ENCODE measurements around the gene KCNK6.
A peak's percentile ranks its signal among the peaks of the same experiment; 100 is the strongest.

Gene KCNK6

GRCh38 chr19:38373907-38374331 lies 54.3 kb downstream of the KCNK6 start:
- peak overlapping the region; percentile 88 for H3K27ac ChIP-seq
- ChIA-PET POLR2A (ENCODE audit: low non-redundant PET) (no interaction called here), CTCF (no interaction called here)
- DNase-seq (ENCODE audit: low spot score): no peak
- no peak for TF ChIP-seq CTCF (conservative IDR thresholded peaks at IDR 0.05; ENCODE audit: low read depth)

- peak; percentile 97 for DNase-seq (ENCODE audit: low spot score)
- H3K27ac ChIP-seq: peak within 1 kb of the TSS; percentile 88
- CTCF ChIA-PET: interaction anchor here (0.7 kb wide), 1 partner anchor 116 kb away, joined by 4 read pairs; no protein-coding TSS in a partner anchor
- TF ChIP-seq CTCF (conservative IDR thresholded peaks at IDR 0.05; ENCODE audit: low read depth): no peak
- POLR2A ChIA-PET (ENCODE audit: low non-redundant PET): interaction anchor here (0.6 to 1.9 kb wide), 3 partner anchors 13 to 86 kb away, joined by 3 to 14 read pairs (median 3); partner anchors contain the start of gene GGN
These were observed 54.9 kb downstream of the KCNK6 start, which contains the start of gene PSMD8 for GRCh38 chr19:38374332-38375097. PSMD8 (plus strand) TSS chr19:38374571; CDS start chr19:38374602, 31 bp downstream.

GRCh38 chr19:38375098-38375493 lies 55.5 kb downstream of the KCNK6 start:
- TF ChIP-seq CTCF (conservative IDR thresholded peaks at IDR 0.05; ENCODE audit: low read depth): no peak
- DNase-seq (ENCODE audit: low spot score): no peak
- CTCF ChIA-PET: interaction anchor here (0.7 kb wide), 1 partner anchor 116 kb away, joined by 4 read pairs; no protein-coding TSS in a partner anchor
- peak overlapping the region; percentile 88 for H3K27ac ChIP-seq
- POLR2A ChIA-PET (ENCODE audit: low non-redundant PET): interaction anchor here (1.9 kb wide), 1 partner anchor 13 kb away, joined by 14 read pairs; the partner anchor contains the start of gene GGN

DNA sequence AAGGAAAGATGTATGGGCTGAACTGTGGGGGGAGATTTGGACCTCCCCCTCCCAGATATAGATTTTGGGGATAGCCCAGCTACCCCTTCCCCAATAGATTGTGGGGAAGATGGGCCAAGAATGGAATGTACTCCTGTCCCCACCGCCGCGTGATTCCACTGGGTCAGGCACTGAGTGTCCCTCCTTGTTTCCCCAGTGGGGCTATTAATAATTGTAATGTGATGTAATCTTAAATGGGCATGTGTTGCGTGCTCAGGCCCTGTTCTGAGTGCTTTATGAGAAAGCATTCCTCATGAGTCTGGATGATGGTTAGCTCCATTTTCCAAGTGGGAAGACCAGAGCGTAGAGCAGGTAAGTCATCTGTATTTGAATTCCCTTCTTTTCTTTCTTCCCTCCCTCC lies 56.1 kb downstream of the KCNK6 start:
- no peak for TF ChIP-seq CTCF (conservative IDR thresholded peaks at IDR 0.05; ENCODE audit: low read depth)
- ChIA-PET POLR2A (ENCODE audit: low non-redundant PET) (interaction anchor here (1.9 kb wide), 1 partner anchor 12 kb away, joined by 14 read pairs; the partner anchor contains the start of gene GGN), CTCF (no interaction called here)
- H3K27ac ChIP-seq: peak overlapping the region; percentile 88
- DNase-seq (ENCODE audit: low spot score): no peak

DNA sequence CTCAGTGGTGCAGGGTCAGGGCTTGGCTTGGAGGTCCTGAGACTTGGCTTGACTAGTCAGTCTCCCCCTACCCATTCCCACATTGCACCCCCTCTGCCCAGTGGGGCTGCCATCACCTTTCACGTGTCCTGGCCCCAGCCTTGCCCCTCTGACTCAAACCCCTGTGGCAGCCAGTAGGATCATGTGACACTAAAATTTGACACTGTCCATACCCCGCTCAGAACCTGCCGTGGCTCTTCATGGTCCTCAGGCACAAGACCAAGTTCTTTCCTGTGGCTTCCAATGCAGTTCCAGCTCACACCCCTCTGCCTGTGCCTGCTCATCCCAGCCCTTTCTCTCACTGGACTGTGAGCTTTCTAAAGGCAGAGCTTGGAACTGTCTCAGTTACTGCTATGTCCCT lies 56.9 kb downstream of the KCNK6 start:
- ChIA-PET POLR2A (ENCODE audit: low non-redundant PET) (interaction anchor here (0.5 kb wide), 1 partner anchor 121 kb away, joined by 3 read pairs; no protein-coding TSS in a partner anchor), CTCF (interaction anchor here (0.6 kb wide), 1 partner anchor 393 kb away, joined by 3 read pairs; no protein-coding TSS in a partner anchor)
- no peak for DNase-seq (ENCODE audit: low spot score)
- peak overlapping the region; percentile 88 for H3K27ac ChIP-seq
- no peak for TF ChIP-seq CTCF (conservative IDR thresholded peaks at IDR 0.05; ENCODE audit: low read depth)

- no peak for TF ChIP-seq CTCF (conservative IDR thresholded peaks at IDR 0.05; ENCODE audit: low read depth)
- ChIA-PET POLR2A (ENCODE audit: low non-redundant PET) (no interaction called here), CTCF (interaction anchor here (0.5 kb wide), 1 partner anchor 42 kb away, joined by 3 read pairs; no protein-coding TSS in a partner anchor)
- no peak overlapping the region for H3K27ac ChIP-seq
- no peak for DNase-seq (ENCODE audit: low spot score)
These were observed 57.4 kb downstream of the KCNK6 start for GRCh38 chr19:38377052-38377451.

Data from RWPE1 (cell line).